ENCODE measurements around the gene LSS.
A peak's percentile ranks its signal among the peaks of the same experiment; 100 is the strongest.

LSS gene

DNA sequence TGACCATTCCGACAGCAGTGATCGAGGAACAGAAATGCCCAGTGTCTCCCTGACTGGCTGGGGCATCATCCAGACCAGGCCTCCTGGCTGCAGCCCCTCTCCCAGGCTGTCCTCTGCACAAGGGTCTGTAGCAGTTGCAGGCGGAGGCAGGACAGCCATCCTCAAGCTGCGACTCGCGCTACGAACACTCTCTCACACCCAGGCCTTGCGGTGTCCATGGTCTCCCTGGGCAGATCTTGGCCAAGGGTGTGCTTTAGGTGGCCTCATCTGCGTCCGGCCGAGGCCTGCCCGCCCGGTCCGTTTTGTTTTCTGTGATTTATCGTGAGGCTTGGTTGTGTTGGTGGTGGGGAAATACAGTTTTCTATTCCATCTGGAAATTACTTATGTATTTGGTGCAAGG, 88.9 kb downstream of the LSS start:
- Histone ChIP-seq H3K4me3 (ENCODE audit: insufficient read depth in 1 of 2, low read depth in 1 of 2, low read length in 2 of 2) (no peak overlapping the region), H3K4ac (ENCODE audit: low read depth in 1 of 2, low read length in 2 of 2) (no peak overlapping the region), H3K27me3 (ENCODE audit: control insufficient read depth in 1 of 2, insufficient read depth in 1 of 2, low read length in 2 of 2) (peaks cover 15 to 41% of the 10 kb centered on the region in 2 experiments), H3K4me2 (ENCODE audit: low read length, poor library complexity, severe bottlenecking) (no peak overlapping the region), H3K9me3 (ENCODE audit: control insufficient read depth, low read length) (no peaks in the 10 kb centered on the region), H3K79me1 (replicated peaks; ENCODE audit: low read length, poor library complexity, severe bottlenecking) (no peaks in the 10 kb centered on the region), H2BK12ac (ENCODE audit: low read length in 2 of 2) (no peak overlapping the region), H4K8ac (ENCODE audit: low read length) (no peak overlapping the region), H3K14ac (ENCODE audit: low read length in 2 of 2) (peak overlapping the region in 1 of 2 experiments; percentile 9), H3K9ac (ENCODE audit: low read length) (no peak overlapping the region), H3K23ac (ENCODE audit: low read length in 2 of 2) (no peak overlapping the region), H2AFZ (ENCODE audit: low read depth, low read length) (no peak overlapping the region), H2AK5ac (ENCODE audit: low read length, severe bottlenecking) (no peak overlapping the region), H3K18ac (ENCODE audit: low read depth in 1 of 2, low read length in 2 of 2) (no peak overlapping the region), H2BK5ac (ENCODE audit: low read depth, low read length, poor library complexity, severe bottlenecking) (no peak overlapping the region), H3K36me3 (ENCODE audit: control insufficient read depth in 1 of 2, insufficient read depth in 2 of 2, low read depth in 1 of 2, low read length in 2 of 2) (no peaks in the 10 kb centered on the region), H3K27ac (ENCODE audit: low read length, poor library complexity, severe bottlenecking) (no peak overlapping the region), H2BK120ac (ENCODE audit: low read depth, low read length) (no peak overlapping the region), H4K91ac (ENCODE audit: low read length) (no peak overlapping the region), H2BK15ac (ENCODE audit: low read depth, poor library complexity, severe bottlenecking) (no peak overlapping the region), H3K4me1 (ENCODE audit: control insufficient read depth, insufficient read depth, low read depth, low read length) (peaks cover 19% of the 10 kb centered on the region)
- 88% methylated on average over 14 of the region's 15 CpGs for WGBS
- DNase-seq = no peak

DNA sequence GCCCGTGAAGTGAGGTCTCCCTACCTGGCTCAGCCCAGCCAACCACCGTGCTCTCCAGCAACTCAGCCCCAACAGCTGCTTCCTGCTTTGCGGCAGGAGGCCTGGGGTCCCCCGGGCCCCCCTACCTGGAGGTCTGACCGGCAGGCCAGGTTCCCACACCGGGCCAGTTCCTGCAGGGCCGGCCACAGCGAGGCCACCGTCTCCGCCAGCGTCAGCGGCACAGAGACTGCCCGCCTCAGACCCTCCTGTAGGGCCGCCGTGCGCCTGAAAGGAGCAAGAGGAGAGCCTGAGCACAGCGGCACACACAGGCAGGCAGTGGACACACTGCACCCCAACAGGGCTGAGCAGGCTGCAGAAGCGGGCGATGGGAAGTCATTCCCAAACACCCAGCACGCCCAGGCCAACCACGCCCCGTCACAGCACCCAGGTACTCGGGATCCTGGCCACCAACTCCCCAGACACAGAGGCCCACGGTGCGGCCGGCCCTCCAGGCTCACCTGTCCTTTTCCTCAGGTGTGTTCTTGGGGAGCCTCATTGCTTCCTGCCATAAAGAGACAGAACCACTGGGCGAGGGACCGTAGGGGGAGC, 90.1 kb downstream of the LSS start:
- WGBS = 93% methylated on average over 28 of the region's 28 CpGs

More for the DNA sequence above, 90.1 kb downstream of the LSS start:
- no peak overlapping the region for H2BK120ac ChIP-seq (ENCODE audit: low read depth, low read length)
- H3K14ac ChIP-seq (ENCODE audit: low read length in 2 of 2) = no peak overlapping the region
- H3K36me3 ChIP-seq (ENCODE audit: control insufficient read depth in 1 of 2, insufficient read depth in 2 of 2, low read depth in 1 of 2, low read length in 2 of 2) = no peaks in the 10 kb centered on the region
- H3K27me3 ChIP-seq (ENCODE audit: control insufficient read depth in 1 of 2, insufficient read depth in 1 of 2, low read length in 2 of 2) = peaks cover 15 to 41% of the 10 kb centered on the region in 2 experiments
- H3K4me3 ChIP-seq (ENCODE audit: insufficient read depth in 1 of 2, low read depth in 1 of 2, low read length in 2 of 2) = no peak overlapping the region
- no peak overlapping the region for H2BK5ac ChIP-seq (ENCODE audit: low read depth, low read length, poor library complexity, severe bottlenecking)
- no peak overlapping the region for H4K8ac ChIP-seq (ENCODE audit: low read length)
- no peak overlapping the region for H3K4me2 ChIP-seq (ENCODE audit: low read length, poor library complexity, severe bottlenecking)
- no peak overlapping the region for H2BK15ac ChIP-seq (ENCODE audit: low read depth, poor library complexity, severe bottlenecking)
- no peaks in the 10 kb centered on the region for H3K79me1 ChIP-seq (replicated peaks; ENCODE audit: low read length, poor library complexity, severe bottlenecking)
- no peak overlapping the region for H3K23ac ChIP-seq (ENCODE audit: low read length in 2 of 2)
- DNase-seq = no peak
- H3K4ac ChIP-seq (ENCODE audit: low read depth in 1 of 2, low read length in 2 of 2) = no peak overlapping the region
- peaks cover 20% of the 10 kb centered on the region for H3K4me1 ChIP-seq (ENCODE audit: control insufficient read depth, insufficient read depth, low read depth, low read length)
- H4K91ac ChIP-seq (ENCODE audit: low read length) = no peak overlapping the region
- H2AFZ ChIP-seq (ENCODE audit: low read depth, low read length) = no peak overlapping the region
- no peak overlapping the region for H3K27ac ChIP-seq (ENCODE audit: low read length, poor library complexity, severe bottlenecking)
- H2BK12ac ChIP-seq (ENCODE audit: low read length in 2 of 2) = no peak overlapping the region
- H3K18ac ChIP-seq (ENCODE audit: low read depth in 1 of 2, low read length in 2 of 2) = no peak overlapping the region
- H2AK5ac ChIP-seq (ENCODE audit: low read length, severe bottlenecking) = no peak overlapping the region
- no peaks in the 10 kb centered on the region for H3K9me3 ChIP-seq (ENCODE audit: control insufficient read depth, low read length)
- H3K9ac ChIP-seq (ENCODE audit: low read length) = no peak overlapping the region

Measured in mesenchymal stem cell (in vitro differentiated cells and primary cell).